ENCODE results near the gene NT5DC1. TPM values are rescaled to one million over a fixed set of nuclear protein-coding genes. Genes with fewer than 3 reads are reported as not detected.

NT5DC1 gene
- total RNA-seq, 1 experiment from 2014 or later = 63.7 TPM

GRCh38 chr6:116200619-116201249 is 100.1 kb downstream of the NT5DC1 start:
- Histone ChIP-seq H3K4me1 (ENCODE audit: control insufficient read depth in 1 of 2, insufficient read depth in 2 of 2, low read length in 2 of 2) (no peaks in the 10 kb centered on the region), H3K79me2 (ENCODE audit: insufficient read depth, low read length) (no peaks in the 10 kb centered on the region), H3K36me3 (ENCODE audit: control insufficient read depth in 1 of 2, insufficient read depth in 2 of 2, low read length in 2 of 2) (no peaks in the 10 kb centered on the region), H3K27me3 (ENCODE audit: insufficient read depth, low read length) (no peaks in the 10 kb centered on the region), H3K9me3 (ENCODE audit: control insufficient read depth in 1 of 2, insufficient read depth in 1 of 2, low read depth in 1 of 2, low read length in 2 of 2) (no peaks in the 10 kb centered on the region), H3K9ac (ENCODE audit: low read length) (no peak overlapping the region), H3K4me2 (ENCODE audit: low read length) (no peak overlapping the region), H3K27ac (ENCODE audit: low read depth, low read length) (no peak overlapping the region), H4K20me1 (ENCODE audit: insufficient read depth) (no peaks in the 10 kb centered on the region), H3K4me3 (replicated peaks in 1 of 2; ENCODE audit: low read depth in 1 of 2, low read length in 2 of 2) (no peak overlapping the region), H2AFZ (ENCODE audit: low read depth, low read length, poor library complexity, severe bottlenecking) (no peak overlapping the region), H3K9me2 (ENCODE audit: insufficient read depth) (no peaks in the 10 kb centered on the region)
- DNase-seq (ENCODE audit: low read depth, low spot score) (no peak), ATAC-seq (no peak)
- intact Hi-C loops (cut with micrococcal nuclease) = no loop called here
- TF ChIP-seq EZH2 (IDR thresholded peaks at IDR 0.05) (no peak), EZH2phosphoT487 (IDR thresholded peaks at IDR 0.05; ENCODE audit: borderline replicate concordance) (no peak), CEBPB (IDR thresholded peaks at IDR 0.05; ENCODE audit: low read depth) (no peak), SP1 (IDR thresholded peaks at IDR 0.05; ENCODE audit: low read depth) (no peak), EGR1 (IDR thresholded peaks at IDR 0.05; ENCODE audit: low read depth) (no peak), ELF1 (IDR thresholded peaks at IDR 0.05; ENCODE audit: borderline replicate concordance, low read depth) (no peak), ZFX (IDR thresholded peaks at IDR 0.05) (no peak), CBX3 (IDR thresholded peaks at IDR 0.05; ENCODE audit: low read depth) (no peak), SRF (IDR thresholded peaks at IDR 0.05; ENCODE audit: low read depth) (no peak), RAD21 (IDR thresholded peaks at IDR 0.05; ENCODE audit: low read depth) (no peak), ZNF274 (IDR thresholded peaks at IDR 0.05; ENCODE audit: low read depth, low read length) (no peak), POLR2A (IDR thresholded peaks at IDR 0.05; ENCODE audit: borderline replicate concordance, extremely low read depth, insufficient read depth, insufficient read length) (no peak), JUND (IDR thresholded peaks at IDR 0.05) (no peak), FOSL1 (IDR thresholded peaks at IDR 0.05; ENCODE audit: low read depth) (no peak)
- TF ChIP-seq, protein P1, sequence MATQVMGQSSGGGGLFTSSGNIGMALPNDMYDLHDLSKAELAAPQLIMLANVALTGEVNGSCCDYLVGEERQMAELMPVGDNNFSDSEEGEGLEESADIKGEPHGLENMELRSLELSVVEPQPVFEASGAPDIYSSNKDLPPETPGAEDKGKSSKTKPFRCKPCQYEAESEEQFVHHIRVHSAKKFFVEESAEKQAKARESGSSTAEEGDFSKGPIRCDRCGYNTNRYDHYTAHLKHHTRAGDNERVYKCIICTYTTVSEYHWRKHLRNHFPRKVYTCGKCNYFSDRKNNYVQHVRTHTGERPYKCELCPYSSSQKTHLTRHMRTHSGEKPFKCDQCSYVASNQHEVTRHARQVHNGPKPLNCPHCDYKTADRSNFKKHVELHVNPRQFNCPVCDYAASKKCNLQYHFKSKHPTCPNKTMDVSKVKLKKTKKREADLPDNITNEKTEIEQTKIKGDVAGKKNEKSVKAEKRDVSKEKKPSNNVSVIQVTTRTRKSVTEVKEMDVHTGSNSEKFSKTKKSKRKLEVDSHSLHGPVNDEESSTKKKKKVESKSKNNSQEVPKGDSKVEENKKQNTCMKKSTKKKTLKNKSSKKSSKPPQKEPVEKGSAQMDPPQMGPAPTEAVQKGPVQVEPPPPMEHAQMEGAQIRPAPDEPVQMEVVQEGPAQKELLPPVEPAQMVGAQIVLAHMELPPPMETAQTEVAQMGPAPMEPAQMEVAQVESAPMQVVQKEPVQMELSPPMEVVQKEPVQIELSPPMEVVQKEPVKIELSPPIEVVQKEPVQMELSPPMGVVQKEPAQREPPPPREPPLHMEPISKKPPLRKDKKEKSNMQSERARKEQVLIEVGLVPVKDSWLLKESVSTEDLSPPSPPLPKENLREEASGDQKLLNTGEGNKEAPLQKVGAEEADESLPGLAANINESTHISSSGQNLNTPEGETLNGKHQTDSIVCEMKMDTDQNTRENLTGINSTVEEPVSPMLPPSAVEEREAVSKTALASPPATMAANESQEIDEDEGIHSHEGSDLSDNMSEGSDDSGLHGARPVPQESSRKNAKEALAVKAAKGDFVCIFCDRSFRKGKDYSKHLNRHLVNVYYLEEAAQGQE (IDR thresholded peaks at IDR 0.05; ENCODE audit: low read depth) = no peak
- TF ChIP-seq, protein P2, sequence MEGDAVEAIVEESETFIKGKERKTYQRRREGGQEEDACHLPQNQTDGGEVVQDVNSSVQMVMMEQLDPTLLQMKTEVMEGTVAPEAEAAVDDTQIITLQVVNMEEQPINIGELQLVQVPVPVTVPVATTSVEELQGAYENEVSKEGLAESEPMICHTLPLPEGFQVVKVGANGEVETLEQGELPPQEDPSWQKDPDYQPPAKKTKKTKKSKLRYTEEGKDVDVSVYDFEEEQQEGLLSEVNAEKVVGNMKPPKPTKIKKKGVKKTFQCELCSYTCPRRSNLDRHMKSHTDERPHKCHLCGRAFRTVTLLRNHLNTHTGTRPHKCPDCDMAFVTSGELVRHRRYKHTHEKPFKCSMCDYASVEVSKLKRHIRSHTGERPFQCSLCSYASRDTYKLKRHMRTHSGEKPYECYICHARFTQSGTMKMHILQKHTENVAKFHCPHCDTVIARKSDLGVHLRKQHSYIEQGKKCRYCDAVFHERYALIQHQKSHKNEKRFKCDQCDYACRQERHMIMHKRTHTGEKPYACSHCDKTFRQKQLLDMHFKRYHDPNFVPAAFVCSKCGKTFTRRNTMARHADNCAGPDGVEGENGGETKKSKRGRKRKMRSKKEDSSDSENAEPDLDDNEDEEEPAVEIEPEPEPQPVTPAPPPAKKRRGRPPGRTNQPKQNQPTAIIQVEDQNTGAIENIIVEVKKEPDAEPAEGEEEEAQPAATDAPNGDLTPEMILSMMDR (IDR thresholded peaks at IDR 0.05 in 2 of 3, conservative IDR thresholded peaks at IDR 0.05 in 1 of 3; ENCODE audit: borderline replicate concordance in 1 of 3, insufficient read depth in 1 of 3, low read depth in 2 of 3, low read length in 2 of 3) = no peak
- TF ChIP-seq, protein P3, sequence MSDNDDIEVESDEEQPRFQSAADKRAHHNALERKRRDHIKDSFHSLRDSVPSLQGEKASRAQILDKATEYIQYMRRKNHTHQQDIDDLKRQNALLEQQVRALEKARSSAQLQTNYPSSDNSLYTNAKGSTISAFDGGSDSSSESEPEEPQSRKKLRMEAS (IDR thresholded peaks at IDR 0.05) = no peak
- ChIA-PET RAD21 (ENCODE audit: low non-redundant PET in 1 of 2, low total read pairs in 2 of 2, uncharacterized antibody in 2 of 2, unreplicated experiment in 2 of 2) (no interaction called here), CTCF (no interaction called here), POLR2A (no interaction called here)
- no TSS peak for BruUV-seq (replicated peaks)
